Neural progenitor cell (in vitro differentiated cells): Measurements from ENCODE around the gene TSPAN18. TPM values are rescaled to one million over a fixed set of nuclear protein-coding genes. Genes with fewer than 3 reads are reported as not detected.
A peak's percentile ranks its signal among the peaks of the same experiment; 100 is the strongest.

Experiments
- DNase-seq: peaks from one replicate; pipeline ENCODE4 v3.0.0-alpha.2; 2016; ENCODE audit warnings: low spot score
- H2AFZ ChIP-seq: fragments of 200-600 bp; sonication (generic); replicated peaks from 2 replicates; pipeline ENCODE4 v1.6.1; 2016; ENCODE audit warnings: antibody characterized with exemption
- H3F3A ChIP-seq: fragments of 200-600 bp; sonication (generic); 2 replicates; pipeline ENCODE4 v1.6.1; 2016; ENCODE audit warnings: antibody characterized with exemption, low read depth
- H3K27ac ChIP-seq: fragments of 200-600 bp; sonication (generic); 2 replicates; pipeline ENCODE4 v1.5.1; 2016; ENCODE audit warnings: mild to moderate bottlenecking
- H3K27me3 ChIP-seq: fragments of 200-600 bp; sonication (generic); 2 replicates; pipeline ENCODE4 v1.6.1; 2016; ENCODE audit warnings: mild to moderate bottlenecking, moderate library complexity
- H3K36me3 ChIP-seq: fragments of 200-600 bp; sonication (generic); 2 replicates; pipeline ENCODE4 v1.5.1; 2016
- H3K4me1 ChIP-seq: fragments of 200-600 bp; sonication (generic); 2 replicates; pipeline ENCODE4 v1.6.1; 2016; ENCODE audit warnings: mixed run types
- H3K4me2 ChIP-seq: fragments of 200-600 bp; sonication (generic); 2 replicates; pipeline ENCODE4 v1.6.1; 2016
- H3K4me3 ChIP-seq: fragments of 200-600 bp; sonication (generic); 2 replicates; pipeline ENCODE4 v1.5.1; 2016
- H3K79me2 ChIP-seq: fragments of 200-600 bp; sonication (generic); 2 replicates; pipeline ENCODE4 v1.6.1; 2016; ENCODE audit warnings: low read depth
- H3K9ac ChIP-seq: fragments of 200-600 bp; sonication (generic); 2 replicates; pipeline ENCODE4 v1.6.1; 2016
- H3K9me3 ChIP-seq: fragments of 200-600 bp; sonication (generic); 2 replicates; pipeline ENCODE4 v1.5.1; 2016; ENCODE audit warnings: low read depth
- H4K20me1 ChIP-seq: fragments of 200-600 bp; sonication (generic); 2 replicates; pipeline ENCODE4 v1.6.1; 2016; ENCODE audit warnings: low read depth
- H3K27ac Mint-ChIP-seq: 3 replicates; pipeline ENCODE4 v1.8.0; 2021; ENCODE audit warnings: mixed read lengths
- H3K27me3 Mint-ChIP-seq: 2 replicates; pipeline ENCODE4 v1.8.0; 2022; ENCODE audit warnings: low read depth, mild to moderate bottlenecking, inconsistent platforms, moderate library complexity, mixed read lengths; ENCODE audit not compliant: insufficient read depth
- H3K36me3 Mint-ChIP-seq: 3 replicates; pipeline ENCODE4 v1.8.0; 2021; ENCODE audit warnings: mixed read lengths
- H3K4me1 Mint-ChIP-seq: 3 replicates; pipeline ENCODE4 v1.8.0; 2021; ENCODE audit warnings: mixed read lengths
- H3K4me3 Mint-ChIP-seq: 3 replicates; pipeline ENCODE4 v1.8.0; 2021; ENCODE audit warnings: mild to moderate bottlenecking, moderate library complexity, mixed read lengths
- H3K9me3 Mint-ChIP-seq: 3 replicates; pipeline ENCODE4 v1.8.0; 2020; ENCODE audit warnings: mixed read lengths
- CTCF ChIP-seq: fragments of 200-600 bp; sonication (generic); IDR thresholded peaks from 2 replicates; pipeline ENCODE4 v1.5.1; 2017; ENCODE audit warnings: antibody characterized with exemption, mild to moderate bottlenecking
- EZH2 ChIP-seq: fragments of 200-600 bp; sonication (generic); IDR thresholded peaks from 2 replicates; pipeline ENCODE4 v1.6.1; 2017; ENCODE audit warnings: antibody characterized with exemption, mild to moderate bottlenecking, moderate library complexity
- EZH2phosphoT487 ChIP-seq: fragments of 200-600 bp; sonication (generic); IDR thresholded peaks from 2 replicates; pipeline ENCODE4 v1.6.1; 2017; ENCODE audit warnings: antibody characterized with exemption
- total RNA-seq: library from RNA; depleted of rRNA; stranded (reverse); fragments of >200 nt; gene quantifications from 2 replicates; pipeline ENCODE4 v1.2.3, GENCODE V29; 2015; ENCODE audit warnings: low replicate concordance

TSPAN18 gene
- total RNA-seq, 1 donor from 2014 or later, result 16.5 TPM

GRCh38 chr11:44847316-44847715 lies 120.6 kb downstream of the TSPAN18 start:
- H3K9me3 ChIP-seq, result peaks cover 7% of the 10 kb centered on the region
- H3F3A ChIP-seq, result peaks cover 22% of the 10 kb centered on the region
- no peak overlapping the region for H2AFZ ChIP-seq
- H3K27me3 Mint-ChIP-seq, result peaks cover 2% of the 10 kb centered on the region
- no peak overlapping the region for H3K27ac Mint-ChIP-seq
- H4K20me1 ChIP-seq, result peaks cover 25% of the 10 kb centered on the region
- H3K36me3 ChIP-seq, result no peaks in the 10 kb centered on the region
- TF ChIP-seq EZH2 (no peak), CTCF (no peak), EZH2phosphoT487 (no peak)
- H3K4me1 Mint-ChIP-seq, result peaks cover 51% of the 10 kb centered on the region
- DNase-seq, result no peak
- H3K4me3 ChIP-seq, result no peak overlapping the region
- H3K27ac ChIP-seq, result no peak overlapping the region
- H3K4me3 Mint-ChIP-seq, result no peak overlapping the region
- peaks cover 24% of the 10 kb centered on the region for H3K9me3 Mint-ChIP-seq
- H3K4me2 ChIP-seq, result peak overlapping the region; percentile 72
- no peaks in the 10 kb centered on the region for H3K27me3 ChIP-seq
- peaks cover 34% of the 10 kb centered on the region for H3K36me3 Mint-ChIP-seq
- no peaks in the 10 kb centered on the region for H3K79me2 ChIP-seq
- no peak overlapping the region for H3K9ac ChIP-seq
- peaks cover 37% of the 10 kb centered on the region for H3K4me1 ChIP-seq

GRCh38 chr11:44848203-44848962 lies 121.6 kb downstream of the TSPAN18 start:
- H3K36me3 Mint-ChIP-seq, result peaks cover 29% of the 10 kb centered on the region
- no peak overlapping the region for H3K9ac ChIP-seq
- H3K4me3 ChIP-seq, result peak overlapping the region; percentile 31
- peak; percentile 86 for DNase-seq
- H3K27me3 Mint-ChIP-seq, result peaks cover 2% of the 10 kb centered on the region
- peaks cover 53% of the 10 kb centered on the region for H3K4me1 Mint-ChIP-seq
- no peaks in the 10 kb centered on the region for H3K36me3 ChIP-seq
- H3K9me3 Mint-ChIP-seq, result peaks cover 21% of the 10 kb centered on the region
- H3K4me1 ChIP-seq, result peaks cover 41% of the 10 kb centered on the region
- peak overlapping the region; percentile 50 for H3K4me3 Mint-ChIP-seq
- peak overlapping the region; percentile 80 for H3K27ac Mint-ChIP-seq
- peak overlapping the region; percentile 72 for H3K4me2 ChIP-seq
- TF ChIP-seq CTCF (no peak), EZH2 (no peak), EZH2phosphoT487 (no peak)
- peaks cover 7% of the 10 kb centered on the region for H3K9me3 ChIP-seq
- no peaks in the 10 kb centered on the region for H3K79me2 ChIP-seq
- H3F3A ChIP-seq, result peaks cover 22% of the 10 kb centered on the region
- H2AFZ ChIP-seq, result no peak overlapping the region
- peak overlapping the region; percentile 89 for H3K27ac ChIP-seq
- H4K20me1 ChIP-seq, result peaks cover 28% of the 10 kb centered on the region
- H3K27me3 ChIP-seq, result no peaks in the 10 kb centered on the region

GRCh38 chr11:44848963-44849350 lies 122.2 kb downstream of the TSPAN18 start:
- H2AFZ ChIP-seq, result no peak overlapping the region
- H3K79me2 ChIP-seq, result no peaks in the 10 kb centered on the region
- peak overlapping the region; percentile 89 for H3K27ac ChIP-seq
- peaks cover 59% of the 10 kb centered on the region for H3K4me1 Mint-ChIP-seq
- H3K27me3 ChIP-seq, result no peaks in the 10 kb centered on the region
- peaks cover 19% of the 10 kb centered on the region for H3K9me3 Mint-ChIP-seq
- no peaks in the 10 kb centered on the region for H3K36me3 ChIP-seq
- H4K20me1 ChIP-seq, result peaks cover 28% of the 10 kb centered on the region
- peaks cover 47% of the 10 kb centered on the region for H3K4me1 ChIP-seq
- peaks cover 2% of the 10 kb centered on the region for H3K27me3 Mint-ChIP-seq
- H3K27ac Mint-ChIP-seq, result peak overlapping the region; percentile 90
- peaks cover 7% of the 10 kb centered on the region for H3K9me3 ChIP-seq
- peak overlapping the region; percentile 31 for H3K4me3 ChIP-seq
- no peak for DNase-seq
- H3K4me2 ChIP-seq, result peak overlapping the region; percentile 72
- peaks cover 22% of the 10 kb centered on the region for H3F3A ChIP-seq
- H3K4me3 Mint-ChIP-seq, result no peak overlapping the region
- TF ChIP-seq EZH2 (no peak), EZH2phosphoT487 (no peak), CTCF (no peak)
- H3K9ac ChIP-seq, result no peak overlapping the region
- peaks cover 27% of the 10 kb centered on the region for H3K36me3 Mint-ChIP-seq
